ENCODE data around the gene OCRL. TPM values are rescaled to one million over a fixed set of nuclear protein-coding genes. Genes with fewer than 3 reads are reported as not detected.

The OCRL gene
- total and polyA plus RNA-seq, 2 of the 4 experiments (the other 2 are of a cell fraction): 19.4 to 20.6 TPM

GRCh38 chrX:129609395-129609794 is 69.3 kb downstream of the OCRL start:
- ATAC-seq (ENCODE audit: low read depth): no peak
- no peaks in the 10 kb centered on the region for H4K20me1 ChIP-seq (ENCODE audit: insufficient read depth, low read length)
- no peak overlapping the region for H2BK5ac ChIP-seq (ENCODE audit: low read depth, low read length, poor library complexity, severe bottlenecking)
- intact Hi-C loops (cut with micrococcal nuclease) (loop anchor here (5.0 kb wide), 2 partner anchors 213 to 1308 kb away; no protein-coding TSS in a partner anchor), in situ Hi-C loops (cut with MboI; ENCODE audit: low sequenced_read_pairs) (loop anchor here (10.0 to 25.0 kb wide), 3 partner anchors 455 to 1303 kb away; partner anchors contain the start of gene ENOX2), dilution Hi-C loops (cut with HindIII; ENCODE audit: low sequenced_read_pairs, unreplicated experiment) (no loop called here)
- no CpG with 5 or more reads among the region's 1 CpG for WGBS, 2 experiments (ENCODE audit: extremely low coverage in 2 of 2, insufficient read length in 1 of 2)
- H3K14ac ChIP-seq (replicated peaks; ENCODE audit: low read depth, low read length): no peak overlapping the region
- H3K9me1 ChIP-seq (ENCODE audit: insufficient read depth, low read length): no peaks in the 10 kb centered on the region
- TF ChIP-seq CTCF (conservative IDR thresholded peaks at IDR 0.05; ENCODE audit: low read depth, low read length) (0 out of 2 replicates have a peak, but pooled peaks have one; percentile 11), RFX5 (IDR thresholded peaks at IDR 0.05; ENCODE audit: low read depth, low read length) (no peak), RAD21 (IDR thresholded peaks at IDR 0.05; ENCODE audit: low read length) (no peak), MAFK (IDR thresholded peaks at IDR 0.05; ENCODE audit: low read depth, low read length) (no peak)
- H4K91ac ChIP-seq (ENCODE audit: insufficient read depth, low read depth, low read length): no peak overlapping the region
- H2AFZ ChIP-seq (replicated peaks; ENCODE audit: low read length, poor library complexity): no peak overlapping the region
- no peak overlapping the region for H3K23ac ChIP-seq (ENCODE audit: low read depth, low read length)
- no peak overlapping the region for H3K4me3 ChIP-seq (ENCODE audit: insufficient read depth, low read depth, low read length)
- DNase-seq: no peak
- H3K4me1 ChIP-seq (ENCODE audit: control insufficient read depth, insufficient read depth, low read length): peaks cover under 1% of the 10 kb centered on the region; the same call in 1 of the 2 replicates
- H2BK20ac ChIP-seq (ENCODE audit: low read depth, low read length): no peak overlapping the region
- no peak overlapping the region for H3K4me2 ChIP-seq (ENCODE audit: low read depth, low read length)
- no TSS peak for BruUV-seq (replicated peaks)
- H3K9ac ChIP-seq (ENCODE audit: low read depth, low read length): no peak overlapping the region
- no peak overlapping the region for H2AK9ac ChIP-seq (replicated peaks; ENCODE audit: low read depth, low read length, poor library complexity)
- H4K5ac ChIP-seq (ENCODE audit: low read depth, low read length): no peak overlapping the region
- no peaks in the 10 kb centered on the region for H3K79me1 ChIP-seq (ENCODE audit: low read depth in 1 of 2, low read length in 2 of 2)
- CTCF ChIA-PET: interaction anchor here (1.0 to 1.3 kb wide), 2 partner anchors 116 to 117 kb away, joined by 3 to 7 read pairs; no protein-coding TSS in a partner anchor
- no peak overlapping the region for H3K27ac ChIP-seq (ENCODE audit: insufficient read depth, low read length)
- no peak overlapping the region for H3K18ac ChIP-seq (ENCODE audit: low read depth, low read length)
- POLR2A ChIA-PET (ENCODE audit: unreplicated experiment): no interaction called here
- no peak overlapping the region for H3K4ac ChIP-seq (ENCODE audit: low read depth, low read length)
- H2AK5ac ChIP-seq (ENCODE audit: low read depth, low read length): no peak overlapping the region
- no peak overlapping the region for H4K8ac ChIP-seq (ENCODE audit: low read depth in 2 of 2, low read length in 2 of 2)
- no peak overlapping the region for H3K56ac ChIP-seq (ENCODE audit: extremely low read depth, insufficient read depth, low read length)
- H3K9me3 ChIP-seq (ENCODE audit: control insufficient read depth, insufficient read depth, low read length): no peaks in the 10 kb centered on the region
- no peak overlapping the region for H2BK15ac ChIP-seq (ENCODE audit: low read depth, low read length)
- H2BK120ac ChIP-seq (ENCODE audit: low read depth, low read length): no peak overlapping the region
- H3K36me3 ChIP-seq (ENCODE audit: control insufficient read depth, insufficient read depth, low read length): no peaks in the 10 kb centered on the region
- peaks cover 7% of the 10 kb centered on the region for H3K27me3 ChIP-seq (ENCODE audit: control insufficient read depth, insufficient read depth, low read length)

Data from IMR-90 (cell line).